GM12878 (cell line): ENCODE results near the gene PRDM9. TPM values are rescaled to one million over a fixed set of nuclear protein-coding genes. Genes with fewer than 3 reads are reported as not detected.

Experiments
- ATAC-seq: fragments of 200-7000 bp; cut with Tn5 transposase; 3 replicates; pipeline ENCODE4 v1.9.1; 2020; ENCODE audit warnings: mild to moderate bottlenecking, moderate library complexity
- BruUV-seq: library from RNA; stranded (reverse); fragments of 400-500 nt; replicated peaks from 2 replicates; lab custom pipeline; 2021; lab: Mats Ljungman, UMichigan
- CTCF ChIA-PET: fragments of 300-600 bp; sonication (Branson Sonifier 250); formaldehyde crosslinking; extraction: SDS; loops from one replicate; lab custom pipeline; 2021; ENCODE audit warnings: inconsistent platforms; lab: Yijun Ruan, JAX
- POLR2A ChIA-PET: fragments of 350-600 bp; formaldehyde crosslinking; extraction: SDS; loops from one replicate; lab custom pipeline; 2021; ENCODE audit warnings: inconsistent platforms; lab: Charles Lee
- RAD21 ChIA-PET: fragments of 300-600 bp; sonication (Branson Sonifier 250); formaldehyde crosslinking; loops from one replicate; lab custom pipeline; 2023; ENCODE audit warnings: antibody characterized with exemption; ENCODE audit not compliant: unreplicated experiment; lab: Charles Lee
- SMC1A ChIA-PET: fragments of 300-600 bp; sonication (Branson Sonifier 250); formaldehyde crosslinking; loops from one replicate; lab custom pipeline; 2023; ENCODE audit not compliant: unreplicated experiment, uncharacterized antibody; lab: Charles Lee
- DNase-seq: peaks from one replicate; pipeline ENCODE4 v3.0.0-alpha.2; 2011; ENCODE audit warnings: low read depth, low spot score
- FAIRE-seq: peaks from 3 replicates; lab custom pipeline; 2011; peaks lifted over from hg19 to GRCh38; lab: Jason Lieb, UNC
- H2AFZ ChIP-seq: 2 replicates; pipeline ENCODE4 v1.6.0; 2011; ENCODE audit warnings: low read depth, low read length, control low read depth; ENCODE audit not compliant: control insufficient read depth
- H3K27ac ChIP-seq: 2 replicates; pipeline ENCODE4 v1.5.1; 2011; ENCODE audit warnings: control low read depth; ENCODE audit not compliant: control insufficient read depth, insufficient read depth
- H3K27me3 ChIP-seq, 2 experiments: replicated peaks in 1 of 2; 2 replicates each; pipeline versions ENCODE4 v1.6.0 to v1.6.1; 2011; ENCODE audit warnings: low read length in 1 of 2; ENCODE audit not compliant: control insufficient read depth in 2 of 2, insufficient read depth in 2 of 2
- H3K36me3 ChIP-seq, 2 experiments: 2 replicates each; pipeline ENCODE4 v1.5.1; 2011; ENCODE audit warnings: low read length in 1 of 2; ENCODE audit not compliant: control insufficient read depth in 2 of 2, insufficient read depth in 2 of 2
- H3K4me1 ChIP-seq: 2 replicates; pipeline ENCODE4 v1.6.1; 2011; ENCODE audit warnings: mild to moderate bottlenecking, low read length, moderate library complexity, mixed read lengths; ENCODE audit not compliant: control insufficient read depth, insufficient read depth
- H3K4me2 ChIP-seq: 2 replicates; pipeline ENCODE4 v1.6.0; 2011; ENCODE audit warnings: control low read depth; ENCODE audit not compliant: control insufficient read depth, insufficient read depth
- H3K4me3 ChIP-seq: fragments of 200-600 bp; sonication (generic); 2 replicates; pipeline ENCODE4 v1.5.1; 2016
- H3K79me2 ChIP-seq: 2 replicates; pipeline ENCODE4 v1.6.0; 2011; ENCODE audit warnings: low read length; ENCODE audit not compliant: control insufficient read depth, insufficient read depth
- H3K9ac ChIP-seq: 2 replicates; pipeline ENCODE4 v1.8.0; 2011; ENCODE audit warnings: low read length, control low read depth, mixed read lengths; ENCODE audit not compliant: control insufficient read depth, insufficient read depth
- H3K9me3 ChIP-seq: replicated peaks from 3 replicates; pipeline ENCODE4 v1.5.1; 2011; ENCODE audit warnings: mild to moderate bottlenecking, low read length; ENCODE audit not compliant: control insufficient read depth, insufficient read depth
- H4K20me1 ChIP-seq: 2 replicates; pipeline ENCODE4 v1.6.0; 2011; ENCODE audit not compliant: control insufficient read depth, insufficient read depth
- ATF7 ChIP-seq: fragments of 450-650 bp; IDR thresholded peaks from 2 replicates; pipeline ENCODE4 v1.6.1; 2016; ENCODE audit warnings: low read depth, mild to moderate bottlenecking
- IKZF1 ChIP-seq: fragments of 450-650 bp; conservative IDR thresholded peaks from 2 replicates; pipeline ENCODE4 v1.6.1; 2017; ENCODE audit warnings: antibody characterized with exemption, mild to moderate bottlenecking
- RB1 ChIP-seq: fragments of 450-650 bp; formaldehyde crosslinking; IDR thresholded peaks from 2 replicates; pipeline ENCODE4 v1.6.1; 2017; ENCODE audit warnings: mild to moderate bottlenecking, borderline replicate concordance
- TAF1 ChIP-seq: IDR thresholded peaks from 2 replicates; pipeline ENCODE4 v1.6.1; 2011; ENCODE audit warnings: mild to moderate bottlenecking, low read depth, low read length, borderline replicate concordance
- TCF3 ChIP-seq: IDR thresholded peaks from 2 replicates; pipeline ENCODE4 v1.6.1; 2012; ENCODE audit warnings: low read depth, mild to moderate bottlenecking, low read length, borderline replicate concordance; ENCODE audit not compliant: insufficient read depth
- WGBS: methylation state at CpG from one replicate; pipeline ENCODE4 v1.1.6; 2016; ENCODE audit warnings: low lambda C conversion rate; ENCODE audit not compliant: insufficient replicate concordance, insufficient coverage; ENCODE audit errors: missing lambda C conversion rate; 5-methylcytosine and 5-hydroxymethylcytosine counted together
- in situ Hi-C: fragments of 300-500 bp; cut with MboI; formaldehyde crosslinking; loops from 9 replicates; pipeline ENCODE4 v1.14.3; 2018; ENCODE audit warnings: mixed read lengths
- intact Hi-C: fragments of 100-400 bp; cut with micrococcal nuclease; formaldehyde crosslinking; loops from one replicate; pipeline ENCODE4 v1.14.2; 2022; ENCODE audit not compliant: unreplicated experiment
- polyA plus RNA-seq, 11 experiments: library from polyadenylated mRNA; depleted of rRNA in 4 of 11; unstranded in 6 of 11; stranded (reverse) in 5 of 11; fragments of >200 nt; fragmentation: Nextera tagmentation in 4 of 11; fragmentation: Illumina TruSeq in 1 of 11; extraction: Ambion mirVana in 4 of 11; extraction: Trizol in 1 of 11; gene quantifications; 1 replicate in 1 of 11; 2 replicates in 10 of 11; pipeline versions ENCODE4 v1.2.1 to v1.2.3, GENCODE V29; 2011 to 2016; ENCODE audit warnings: inconsistent platforms in 2 of 11, missing spikeins in 2 of 11, low read depth in 1 of 11
- total RNA-seq, 4 experiments: library from RNA; depleted of rRNA in 3 of 4; stranded (reverse); fragments of >200 nt in 3 of 4; fragmentation: Illumina TruSeq in 1 of 4; extraction: Trizol in 1 of 4; gene quantifications; 2 replicates each; pipeline versions ENCODE4 v1.2.1 to v1.2.3, GENCODE V29; 2013 to 2021
- TF ChIP-seq, protein P1 (sequence below): fragments of 450-650 bp; IDR thresholded peaks from 2 replicates; pipeline ENCODE4 v1.6.1; 2016; ENCODE audit warnings: mild to moderate bottlenecking, moderate library complexity, borderline replicate concordance
- TF ChIP-seq, protein P2 (sequence below): fragments of 450-650 bp; IDR thresholded peaks from 2 replicates; pipeline ENCODE4 v1.6.1; 2016; ENCODE audit warnings: mild to moderate bottlenecking
- TF ChIP-seq, protein P3 (sequence below): IDR thresholded peaks from 2 replicates; pipeline ENCODE4 v1.6.1; 2011; ENCODE audit warnings: borderline replicate concordance, low read depth, mild to moderate bottlenecking, moderate library complexity, low read length; ENCODE audit not compliant: insufficient read depth, poor library complexity, severe bottlenecking
- TF ChIP-seq, protein P4 (sequence below): fragments of 150-350 bp; IDR thresholded peaks from 2 replicates; pipeline ENCODE4 v1.6.1; 2014; ENCODE audit warnings: mild to moderate bottlenecking, low read depth, low read length
- TF ChIP-seq, protein P5 (sequence below): IDR thresholded peaks from 2 replicates; pipeline ENCODE4 v1.6.1; 2012; ENCODE audit warnings: mild to moderate bottlenecking, low read depth, low read length

Gene PRDM9
- total and polyA plus RNA-seq, 10 of the 15 experiments (the other 5 are each of a cell fraction or from before 2014, with no cell fraction given), result not detected

DNA sequence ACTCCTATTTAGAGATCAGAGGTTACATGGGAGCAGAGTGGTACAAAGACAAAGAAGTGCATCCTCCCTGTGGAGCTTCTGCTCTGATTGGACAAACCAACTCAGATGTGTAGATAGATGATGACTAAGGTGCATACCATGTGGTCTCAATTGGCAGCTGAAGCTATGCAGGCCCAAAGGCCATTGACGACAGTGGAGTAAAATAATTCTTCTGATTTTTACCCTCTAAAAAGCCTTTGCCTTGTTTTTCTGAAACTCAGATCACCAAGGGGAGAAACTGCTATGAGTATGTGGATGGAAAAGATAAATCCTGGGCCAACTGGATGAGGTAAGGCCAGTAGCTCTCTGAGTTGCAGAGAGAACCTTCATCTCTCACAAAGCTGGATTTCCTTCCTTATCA, 15.6 kb downstream of the PRDM9 start:
- RAD21 ChIA-PET, result no interaction called here
- POLR2A ChIA-PET, result no interaction called here
- TF ChIP-seq RB1 (no peak), TAF1 (no peak), IKZF1 (no peak), TCF3 (no peak), ATF7 (no peak)
- TF ChIP-seq, protein P1, sequence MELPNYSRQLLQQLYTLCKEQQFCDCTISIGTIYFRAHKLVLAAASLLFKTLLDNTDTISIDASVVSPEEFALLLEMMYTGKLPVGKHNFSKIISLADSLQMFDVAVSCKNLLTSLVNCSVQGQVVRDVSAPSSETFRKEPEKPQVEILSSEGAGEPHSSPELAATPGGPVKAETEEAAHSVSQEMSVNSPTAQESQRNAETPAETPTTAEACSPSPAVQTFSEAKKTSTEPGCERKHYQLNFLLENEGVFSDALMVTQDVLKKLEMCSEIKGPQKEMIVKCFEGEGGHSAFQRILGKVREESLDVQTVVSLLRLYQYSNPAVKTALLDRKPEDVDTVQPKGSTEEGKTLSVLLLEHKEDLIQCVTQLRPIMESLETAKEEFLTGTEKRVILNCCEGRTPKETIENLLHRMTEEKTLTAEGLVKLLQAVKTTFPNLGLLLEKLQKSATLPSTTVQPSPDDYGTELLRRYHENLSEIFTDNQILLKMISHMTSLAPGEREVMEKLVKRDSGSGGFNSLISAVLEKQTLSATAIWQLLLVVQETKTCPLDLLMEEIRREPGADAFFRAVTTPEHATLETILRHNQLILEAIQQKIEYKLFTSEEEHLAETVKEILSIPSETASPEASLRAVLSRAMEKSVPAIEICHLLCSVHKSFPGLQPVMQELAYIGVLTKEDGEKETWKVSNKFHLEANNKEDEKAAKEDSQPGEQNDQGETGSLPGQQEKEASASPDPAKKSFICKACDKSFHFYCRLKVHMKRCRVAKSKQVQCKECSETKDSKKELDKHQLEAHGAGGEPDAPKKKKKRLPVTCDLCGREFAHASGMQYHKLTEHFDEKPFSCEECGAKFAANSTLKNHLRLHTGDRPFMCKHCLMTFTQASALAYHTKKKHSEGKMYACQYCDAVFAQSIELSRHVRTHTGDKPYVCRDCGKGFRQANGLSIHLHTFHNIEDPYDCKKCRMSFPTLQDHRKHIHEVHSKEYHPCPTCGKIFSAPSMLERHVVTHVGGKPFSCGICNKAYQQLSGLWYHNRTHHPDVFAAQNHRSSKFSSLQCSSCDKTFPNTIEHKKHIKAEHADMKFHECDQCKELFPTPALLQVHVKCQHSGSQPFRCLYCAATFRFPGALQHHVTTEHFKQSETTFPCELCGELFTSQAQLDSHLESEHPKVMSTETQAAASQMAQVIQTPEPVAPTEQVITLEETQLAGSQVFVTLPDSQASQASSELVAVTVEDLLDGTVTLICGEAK, result no peak
- TF ChIP-seq, protein P2, sequence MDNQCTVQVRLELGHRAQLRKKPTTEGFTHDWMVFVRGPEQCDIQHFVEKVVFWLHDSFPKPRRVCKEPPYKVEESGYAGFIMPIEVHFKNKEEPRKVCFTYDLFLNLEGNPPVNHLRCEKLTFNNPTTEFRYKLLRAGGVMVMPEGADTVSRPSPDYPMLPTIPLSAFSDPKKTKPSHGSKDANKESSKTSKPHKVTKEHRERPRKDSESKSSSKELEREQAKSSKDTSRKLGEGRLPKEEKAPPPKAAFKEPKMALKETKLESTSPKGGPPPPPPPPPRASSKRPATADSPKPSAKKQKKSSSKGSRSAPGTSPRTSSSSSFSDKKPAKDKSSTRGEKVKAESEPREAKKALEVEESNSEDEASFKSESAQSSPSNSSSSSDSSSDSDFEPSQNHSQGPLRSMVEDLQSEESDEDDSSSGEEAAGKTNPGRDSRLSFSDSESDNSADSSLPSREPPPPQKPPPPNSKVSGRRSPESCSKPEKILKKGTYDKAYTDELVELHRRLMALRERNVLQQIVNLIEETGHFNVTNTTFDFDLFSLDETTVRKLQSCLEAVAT, result no peak
- TF ChIP-seq, protein P3, sequence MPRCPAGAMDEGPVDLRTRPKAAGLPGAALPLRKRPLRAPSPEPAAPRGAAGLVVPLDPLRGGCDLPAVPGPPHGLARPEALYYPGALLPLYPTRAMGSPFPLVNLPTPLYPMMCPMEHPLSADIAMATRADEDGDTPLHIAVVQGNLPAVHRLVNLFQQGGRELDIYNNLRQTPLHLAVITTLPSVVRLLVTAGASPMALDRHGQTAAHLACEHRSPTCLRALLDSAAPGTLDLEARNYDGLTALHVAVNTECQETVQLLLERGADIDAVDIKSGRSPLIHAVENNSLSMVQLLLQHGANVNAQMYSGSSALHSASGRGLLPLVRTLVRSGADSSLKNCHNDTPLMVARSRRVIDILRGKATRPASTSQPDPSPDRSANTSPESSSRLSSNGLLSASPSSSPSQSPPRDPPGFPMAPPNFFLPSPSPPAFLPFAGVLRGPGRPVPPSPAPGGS, result no peak
- TF ChIP-seq, protein P4, sequence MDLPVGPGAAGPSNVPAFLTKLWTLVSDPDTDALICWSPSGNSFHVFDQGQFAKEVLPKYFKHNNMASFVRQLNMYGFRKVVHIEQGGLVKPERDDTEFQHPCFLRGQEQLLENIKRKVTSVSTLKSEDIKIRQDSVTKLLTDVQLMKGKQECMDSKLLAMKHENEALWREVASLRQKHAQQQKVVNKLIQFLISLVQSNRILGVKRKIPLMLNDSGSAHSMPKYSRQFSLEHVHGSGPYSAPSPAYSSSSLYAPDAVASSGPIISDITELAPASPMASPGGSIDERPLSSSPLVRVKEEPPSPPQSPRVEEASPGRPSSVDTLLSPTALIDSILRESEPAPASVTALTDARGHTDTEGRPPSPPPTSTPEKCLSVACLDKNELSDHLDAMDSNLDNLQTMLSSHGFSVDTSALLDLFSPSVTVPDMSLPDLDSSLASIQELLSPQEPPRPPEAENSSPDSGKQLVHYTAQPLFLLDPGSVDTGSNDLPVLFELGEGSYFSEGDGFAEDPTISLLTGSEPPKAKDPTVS, result no peak
- TF ChIP-seq, protein P5, sequence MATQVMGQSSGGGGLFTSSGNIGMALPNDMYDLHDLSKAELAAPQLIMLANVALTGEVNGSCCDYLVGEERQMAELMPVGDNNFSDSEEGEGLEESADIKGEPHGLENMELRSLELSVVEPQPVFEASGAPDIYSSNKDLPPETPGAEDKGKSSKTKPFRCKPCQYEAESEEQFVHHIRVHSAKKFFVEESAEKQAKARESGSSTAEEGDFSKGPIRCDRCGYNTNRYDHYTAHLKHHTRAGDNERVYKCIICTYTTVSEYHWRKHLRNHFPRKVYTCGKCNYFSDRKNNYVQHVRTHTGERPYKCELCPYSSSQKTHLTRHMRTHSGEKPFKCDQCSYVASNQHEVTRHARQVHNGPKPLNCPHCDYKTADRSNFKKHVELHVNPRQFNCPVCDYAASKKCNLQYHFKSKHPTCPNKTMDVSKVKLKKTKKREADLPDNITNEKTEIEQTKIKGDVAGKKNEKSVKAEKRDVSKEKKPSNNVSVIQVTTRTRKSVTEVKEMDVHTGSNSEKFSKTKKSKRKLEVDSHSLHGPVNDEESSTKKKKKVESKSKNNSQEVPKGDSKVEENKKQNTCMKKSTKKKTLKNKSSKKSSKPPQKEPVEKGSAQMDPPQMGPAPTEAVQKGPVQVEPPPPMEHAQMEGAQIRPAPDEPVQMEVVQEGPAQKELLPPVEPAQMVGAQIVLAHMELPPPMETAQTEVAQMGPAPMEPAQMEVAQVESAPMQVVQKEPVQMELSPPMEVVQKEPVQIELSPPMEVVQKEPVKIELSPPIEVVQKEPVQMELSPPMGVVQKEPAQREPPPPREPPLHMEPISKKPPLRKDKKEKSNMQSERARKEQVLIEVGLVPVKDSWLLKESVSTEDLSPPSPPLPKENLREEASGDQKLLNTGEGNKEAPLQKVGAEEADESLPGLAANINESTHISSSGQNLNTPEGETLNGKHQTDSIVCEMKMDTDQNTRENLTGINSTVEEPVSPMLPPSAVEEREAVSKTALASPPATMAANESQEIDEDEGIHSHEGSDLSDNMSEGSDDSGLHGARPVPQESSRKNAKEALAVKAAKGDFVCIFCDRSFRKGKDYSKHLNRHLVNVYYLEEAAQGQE, result no peak

More for the DNA sequence above, 15.6 kb downstream of the PRDM9 start:
- DNase-seq (no peak), ATAC-seq (no peak), FAIRE-seq (no peak)
- H3K9me3 ChIP-seq, result no peaks in the 10 kb centered on the region
- H3K4me1 ChIP-seq, result no peaks in the 10 kb centered on the region
- WGBS, result 47% methylated on average over 1 of the region's 1 CpG
- ChIA-PET SMC1A (interaction anchor here (1.0 kb wide), 1 partner anchor 9 kb away, joined by 3 read pairs; no protein-coding TSS in a partner anchor), CTCF (no interaction called here)
- H3K27me3 ChIP-seq, result no peaks in the 10 kb centered on the region; a peak in 1 of 4 replicates
- H3K36me3 ChIP-seq, result no peaks in the 10 kb centered on the region
- H3K79me2 ChIP-seq, result no peaks in the 10 kb centered on the region
- H3K9ac ChIP-seq, result no peak overlapping the region
- H3K27ac ChIP-seq, result no peak overlapping the region
- in situ Hi-C loops (no loop called here), intact Hi-C loops (no loop called here)
- no peak overlapping the region for H3K4me3 ChIP-seq
- no peaks in the 10 kb centered on the region for H4K20me1 ChIP-seq
- H3K4me2 ChIP-seq, result no peak overlapping the region
- no peak overlapping the region for H2AFZ ChIP-seq
- BruUV-seq, result no TSS peak
